Keratinocyte (primary cell): ENCODE data around the gene CACNA1B. TPM values are rescaled to one million over a fixed set of nuclear protein-coding genes. Genes with fewer than 3 reads are reported as not detected.

Experiments
- DNase-seq: peaks from one replicate; pipeline ENCODE4 v3.0.0-alpha.2; 2011; ENCODE audit warnings: low read depth, missing footprints, low spot score
- FAIRE-seq: peaks from 2 replicates; lab custom pipeline; 2011; peaks lifted over from hg19 to GRCh38; lab: Jason Lieb, UNC
- H2AFZ ChIP-seq: 2 replicates; pipeline ENCODE4 v1.6.0; 2012; ENCODE audit warnings: low read length, control low read depth, inconsistent platforms; ENCODE audit not compliant: control insufficient read depth
- H3K27ac ChIP-seq: 2 replicates; pipeline ENCODE4 v1.5.1; 2011; ENCODE audit warnings: low read length; ENCODE audit not compliant: control insufficient read depth, insufficient read depth
- H3K27me3 ChIP-seq: 3 replicates; pipeline ENCODE4 v1.6.0; 2011; ENCODE audit warnings: low read length; ENCODE audit not compliant: control insufficient read depth, insufficient read depth; ENCODE audit errors: extremely low read depth
- H3K36me3 ChIP-seq, 2 experiments: 2 replicates in 1 of 2; 3 replicates in 1 of 2; pipeline ENCODE4 v1.5.1; 2011; ENCODE audit warnings: low read length in 2 of 2, mild to moderate bottlenecking in 1 of 2; ENCODE audit not compliant: control insufficient read depth in 2 of 2, insufficient read depth in 2 of 2; ENCODE audit errors: extremely low read depth in 1 of 2
- H3K4me1 ChIP-seq: 3 replicates; pipeline ENCODE4 v1.5.1; 2011; ENCODE audit warnings: low read length; ENCODE audit not compliant: control insufficient read depth, insufficient read depth; ENCODE audit errors: extremely low read depth
- H3K4me2 ChIP-seq: 3 replicates; pipeline ENCODE4 v1.6.0; 2011; ENCODE audit warnings: low read depth, low read length; ENCODE audit not compliant: control insufficient read depth, insufficient read depth; ENCODE audit errors: extremely low read depth
- H3K4me3 ChIP-seq, 3 experiments: fragments of 200-600 bp in 1 of 3; sonication (generic) in 1 of 3; 2 replicates in 2 of 3; 3 replicates in 1 of 3; pipeline ENCODE4 v1.5.1; 2011 to 2016; ENCODE audit warnings: low read length in 3 of 3, mild to moderate bottlenecking in 3 of 3, control low read depth in 2 of 3, inconsistent platforms in 1 of 3, low read depth in 1 of 3, mixed read lengths in 1 of 3, mixed run types in 1 of 3, moderate library complexity in 1 of 3; ENCODE audit not compliant: control insufficient read depth in 2 of 3, insufficient read depth in 2 of 3; ENCODE audit errors: extremely low read depth in 1 of 3
- H3K79me2 ChIP-seq: 2 replicates; pipeline ENCODE4 v1.6.0; 2012; ENCODE audit warnings: low read length; ENCODE audit not compliant: control insufficient read depth, insufficient read depth
- H3K9ac ChIP-seq: 3 replicates; pipeline ENCODE4 v1.6.0; 2011; ENCODE audit warnings: low read length; ENCODE audit not compliant: control insufficient read depth, insufficient read depth; ENCODE audit errors: extremely low read depth
- H3K9me1 ChIP-seq: 3 replicates; pipeline ENCODE4 v1.6.0; 2011; ENCODE audit warnings: low read length; ENCODE audit not compliant: control insufficient read depth, insufficient read depth; ENCODE audit errors: extremely low read depth
- H3K9me3 ChIP-seq: 2 replicates; pipeline ENCODE4 v1.5.1; 2012; ENCODE audit warnings: low read depth, low read length; ENCODE audit not compliant: control insufficient read depth
- H4K20me1 ChIP-seq: 3 replicates; pipeline ENCODE4 v1.6.0; 2011; ENCODE audit warnings: low read length; ENCODE audit not compliant: control insufficient read depth, insufficient read depth; ENCODE audit errors: extremely low read depth
- EZH2 ChIP-seq: IDR thresholded peaks from one replicate; pipeline ENCODE4 v1.6.1; 2012; ENCODE audit warnings: inconsistent platforms, mild to moderate bottlenecking, low read length, moderate library complexity
- dilution Hi-C: fragments of 300-500 bp; cut with MboI; formaldehyde crosslinking; loops from one replicate; pipeline ENCODE4 v1.7.0; 2020; ENCODE audit warnings: low sequenced_read_pairs; ENCODE audit not compliant: extremely low pct_ligation_motif_present
- polyA plus RNA-seq, 5 experiments: library from polyadenylated mRNA; depleted of rRNA in 3 of 5; stranded (reverse) in 3 of 5; stranded (forward) in 1 of 5; unstranded in 1 of 5; fragments of >200 nt; gene quantifications; 1 replicate in 1 of 5; 2 replicates in 3 of 5; 3 replicates in 1 of 5; pipeline versions ENCODE4 v1.2.1 to v1.2.3, GENCODE V29; 2011 to 2012; ENCODE audit warnings: missing spikeins in 2 of 5, low read depth in 1 of 5, low replicate concordance in 1 of 5
- TF ChIP-seq, protein P1 (sequence below), 3 experiments: IDR thresholded peaks in 1 of 3; conservative IDR thresholded peaks in 1 of 3; optimal IDR thresholded peaks in 1 of 3; 2 replicates in 2 of 3; 3 replicates in 1 of 3; pipeline versions ENCODE3 to v1.5.1; 2011; ENCODE audit warnings: low read length in 3 of 3, mild to moderate bottlenecking in 3 of 3, moderate library complexity in 2 of 3, control low read depth in 1 of 3, inconsistent platforms in 1 of 3; ENCODE audit not compliant: insufficient read depth in 2 of 3; ENCODE audit errors: extremely low read depth in 1 of 3

The CACNA1B gene
- polyA plus RNA-seq, 1 donor (not counting 4 experiments of a cell fraction or from before 2014, with no cell fraction given), result 0.01 TPM

DNA sequence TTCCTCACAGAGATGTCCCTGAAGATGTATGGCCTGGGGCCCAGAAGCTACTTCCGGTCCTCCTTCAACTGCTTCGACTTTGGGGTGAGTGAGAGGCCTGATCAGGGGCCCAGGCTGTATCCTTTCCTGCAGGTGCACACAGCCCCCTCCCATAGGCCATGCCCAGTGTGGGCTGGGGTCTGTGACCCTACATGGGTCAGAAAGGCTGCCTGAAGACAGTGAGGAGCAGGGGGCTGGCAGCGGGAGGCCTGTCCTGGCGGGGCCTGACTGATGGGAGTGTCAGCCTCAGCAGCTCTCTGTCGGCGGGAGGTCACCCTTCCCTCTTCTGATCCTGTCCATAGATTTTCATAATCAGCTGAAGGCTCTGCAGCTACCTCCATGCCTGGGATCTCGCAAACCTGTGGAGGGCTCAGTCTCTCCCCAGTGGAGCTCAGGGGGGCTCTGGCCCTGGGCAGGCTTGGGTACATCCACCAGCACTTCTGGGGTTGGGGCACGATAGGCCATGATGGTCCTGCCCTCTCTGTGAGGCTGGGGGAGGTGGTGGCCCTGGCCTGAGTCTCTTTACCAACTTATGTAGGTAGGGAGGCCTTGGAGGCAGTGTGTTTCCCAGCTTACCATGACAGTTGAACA lies 98.5 kb downstream of the CACNA1B start:
- Histone ChIP-seq H4K20me1 (no peaks in the 10 kb centered on the region), H3K79me2 (no peaks in the 10 kb centered on the region), H3K4me1 (no peaks in the 10 kb centered on the region), H3K4me2 (no peak overlapping the region), H3K27ac (no peak overlapping the region), H3K9me1 (no peaks in the 10 kb centered on the region), H3K27me3 (no peaks in the 10 kb centered on the region), H3K9ac (no peak overlapping the region), H3K4me3 (no peak overlapping the region), H3K9me3 (no peaks in the 10 kb centered on the region), H3K36me3 (no peaks in the 10 kb centered on the region), H2AFZ (no peak overlapping the region)
- DNase-seq (no peak), FAIRE-seq (no peak)
- no peak for TF ChIP-seq EZH2
- TF ChIP-seq, protein P1, sequence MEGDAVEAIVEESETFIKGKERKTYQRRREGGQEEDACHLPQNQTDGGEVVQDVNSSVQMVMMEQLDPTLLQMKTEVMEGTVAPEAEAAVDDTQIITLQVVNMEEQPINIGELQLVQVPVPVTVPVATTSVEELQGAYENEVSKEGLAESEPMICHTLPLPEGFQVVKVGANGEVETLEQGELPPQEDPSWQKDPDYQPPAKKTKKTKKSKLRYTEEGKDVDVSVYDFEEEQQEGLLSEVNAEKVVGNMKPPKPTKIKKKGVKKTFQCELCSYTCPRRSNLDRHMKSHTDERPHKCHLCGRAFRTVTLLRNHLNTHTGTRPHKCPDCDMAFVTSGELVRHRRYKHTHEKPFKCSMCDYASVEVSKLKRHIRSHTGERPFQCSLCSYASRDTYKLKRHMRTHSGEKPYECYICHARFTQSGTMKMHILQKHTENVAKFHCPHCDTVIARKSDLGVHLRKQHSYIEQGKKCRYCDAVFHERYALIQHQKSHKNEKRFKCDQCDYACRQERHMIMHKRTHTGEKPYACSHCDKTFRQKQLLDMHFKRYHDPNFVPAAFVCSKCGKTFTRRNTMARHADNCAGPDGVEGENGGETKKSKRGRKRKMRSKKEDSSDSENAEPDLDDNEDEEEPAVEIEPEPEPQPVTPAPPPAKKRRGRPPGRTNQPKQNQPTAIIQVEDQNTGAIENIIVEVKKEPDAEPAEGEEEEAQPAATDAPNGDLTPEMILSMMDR (optimal IDR thresholded peaks at IDR 0.05 in 1 of 3, IDR thresholded peaks at IDR 0.05 in 1 of 3, conservative IDR thresholded peaks at IDR 0.05 in 1 of 3; ENCODE audit: extremely low read depth in 1 of 3, insufficient read depth in 2 of 3, low read length in 3 of 3), result no peak
- dilution Hi-C loops, result no loop called here

DNA sequence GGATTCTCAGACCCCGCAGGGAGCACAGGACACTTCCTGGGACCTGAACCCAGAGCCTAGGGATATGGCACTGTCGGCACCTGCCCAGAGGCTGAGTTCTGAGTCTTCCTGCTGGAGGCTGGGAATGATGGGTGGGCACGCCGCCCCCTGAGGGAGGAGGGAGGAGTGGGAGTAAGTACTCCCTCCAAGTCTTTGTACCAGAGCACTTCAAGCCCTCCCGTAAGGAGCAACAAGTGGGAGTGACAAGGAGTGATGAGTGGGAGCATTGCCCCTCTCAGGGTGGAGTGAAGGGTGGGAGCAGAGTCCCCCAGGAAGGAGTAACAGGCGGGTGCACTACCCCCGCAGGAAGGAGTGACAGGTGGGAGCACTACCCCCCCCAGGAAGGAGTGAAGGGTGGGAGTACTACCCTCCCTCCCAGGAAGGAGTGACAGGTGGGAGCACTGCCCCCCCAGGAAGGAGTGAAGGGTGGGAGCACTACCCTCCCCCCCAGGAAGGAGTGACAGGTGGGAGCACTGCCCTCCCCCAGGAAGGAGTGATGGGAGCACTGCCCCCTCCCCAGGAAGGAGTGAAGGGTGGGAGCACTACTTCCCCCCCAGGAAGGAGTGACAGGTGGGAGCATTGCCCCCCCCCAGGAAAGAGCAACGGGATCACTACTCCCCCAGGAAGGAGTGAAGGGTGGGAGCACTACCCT lies 100.1 kb downstream of the CACNA1B start:
- Histone ChIP-seq H2AFZ (no peak overlapping the region), H3K9me1 (no peaks in the 10 kb centered on the region), H3K27ac (no peak overlapping the region), H3K4me1 (no peaks in the 10 kb centered on the region), H4K20me1 (no peaks in the 10 kb centered on the region), H3K79me2 (no peaks in the 10 kb centered on the region), H3K27me3 (no peaks in the 10 kb centered on the region), H3K9me3 (no peaks in the 10 kb centered on the region), H3K9ac (no peak overlapping the region), H3K4me2 (no peak overlapping the region), H3K36me3 (no peaks in the 10 kb centered on the region), H3K4me3 (no peak overlapping the region)
- dilution Hi-C loops, result no loop called here
- TF ChIP-seq, protein P1 (optimal IDR thresholded peaks at IDR 0.05 in 1 of 3, IDR thresholded peaks at IDR 0.05 in 1 of 3, conservative IDR thresholded peaks at IDR 0.05 in 1 of 3; ENCODE audit: extremely low read depth in 1 of 3, insufficient read depth in 2 of 3, low read length in 3 of 3), result no peak
- FAIRE-seq, result no peak
- no peak for DNase-seq
